Trophoblast cell (in vitro differentiated cells and primary cell): ENCODE results near the gene AUTS2.

Source experiments
- DNase-seq, 2 donors: peaks; one replicate each; pipeline ENCODE4 v3.0.0-alpha.2; 2016
- H2AFZ ChIP-seq: 2 replicates; pipeline ENCODE4 v1.6.1; 2013; ENCODE audit warnings: low read length, moderate library complexity, mild to moderate bottlenecking; ENCODE audit not compliant: insufficient read depth, poor library complexity
- H2AK5ac ChIP-seq: 2 replicates; pipeline ENCODE4 v1.6.1; 2013; ENCODE audit warnings: mild to moderate bottlenecking, low read length
- H2BK120ac ChIP-seq: 2 replicates; pipeline ENCODE4 v1.6.1; 2013; ENCODE audit warnings: low read length, mild to moderate bottlenecking, moderate library complexity; ENCODE audit not compliant: insufficient read depth, poor library complexity
- H2BK12ac ChIP-seq: 2 replicates; pipeline ENCODE4 v1.6.1; 2013; ENCODE audit warnings: mild to moderate bottlenecking, low read length, moderate library complexity
- H2BK5ac ChIP-seq: 2 replicates; pipeline ENCODE4 v1.6.1; 2013; ENCODE audit warnings: low read length, low read depth, moderate library complexity, mild to moderate bottlenecking; ENCODE audit not compliant: poor library complexity
- H3K14ac ChIP-seq: 2 replicates; pipeline ENCODE4 v1.6.1; 2013; ENCODE audit warnings: mild to moderate bottlenecking, low read length
- H3K18ac ChIP-seq: 2 replicates; pipeline ENCODE4 v1.6.1; 2013; ENCODE audit warnings: mild to moderate bottlenecking, low read length
- H3K23ac ChIP-seq: 2 replicates; pipeline ENCODE4 v1.6.1; 2013; ENCODE audit warnings: low read length
- H3K27ac ChIP-seq: 2 replicates; pipeline ENCODE4 v1.5.1; 2013; ENCODE audit warnings: low read depth, mild to moderate bottlenecking, inconsistent platforms, low read length, moderate library complexity
- H3K27me3 ChIP-seq: 2 replicates; pipeline ENCODE4 v1.6.1; 2013; ENCODE audit warnings: inconsistent platforms, mild to moderate bottlenecking, low read length, moderate library complexity; ENCODE audit not compliant: insufficient read depth
- H3K36me3 ChIP-seq, 2 experiments: 1 replicate in 1 of 2; 2 replicates in 1 of 2; pipeline ENCODE4 v1.6.1; 2013; ENCODE audit warnings: low read length in 2 of 2, mild to moderate bottlenecking in 2 of 2, moderate library complexity in 1 of 2; ENCODE audit not compliant: insufficient read depth in 2 of 2, control insufficient read depth in 1 of 2
- H3K4ac ChIP-seq: 2 replicates; pipeline ENCODE4 v1.6.1; 2013; ENCODE audit warnings: low read depth, mild to moderate bottlenecking, low read length, moderate library complexity
- H3K4me1 ChIP-seq, 2 experiments: 1 replicate in 1 of 2; 2 replicates in 1 of 2; pipeline ENCODE4 v1.6.1; 2013; ENCODE audit warnings: low read length in 2 of 2, mild to moderate bottlenecking in 2 of 2, moderate library complexity in 1 of 2; ENCODE audit not compliant: insufficient read depth in 2 of 2, control insufficient read depth in 1 of 2
- H3K4me2 ChIP-seq: 2 replicates; pipeline ENCODE4 v1.6.1; 2013; ENCODE audit warnings: inconsistent platforms, mild to moderate bottlenecking, low read length, moderate library complexity
- H3K4me3 ChIP-seq: 2 replicates; pipeline ENCODE4 v1.5.1; 2013; ENCODE audit warnings: mild to moderate bottlenecking, low read depth, low read length, inconsistent platforms
- H3K79me1 ChIP-seq: one replicate; pipeline ENCODE4 v1.6.1; 2013; ENCODE audit warnings: low read length
- H3K79me2 ChIP-seq: 2 replicates; pipeline ENCODE4 v1.6.1; 2013; ENCODE audit warnings: low read length, mild to moderate bottlenecking; ENCODE audit not compliant: control insufficient read depth, insufficient read depth, poor library complexity
- H3K9ac ChIP-seq: 2 replicates; pipeline ENCODE4 v1.6.1; 2013; ENCODE audit warnings: mild to moderate bottlenecking, low read length
- H3K9me3 ChIP-seq: 2 replicates; pipeline ENCODE4 v1.6.1; 2013; ENCODE audit warnings: low read depth, mild to moderate bottlenecking, control low read depth, inconsistent platforms, low read length; ENCODE audit not compliant: insufficient read depth
- H4K12ac ChIP-seq: 2 replicates; pipeline ENCODE4 v1.6.1; 2013; ENCODE audit warnings: low read depth, mild to moderate bottlenecking, low read length, moderate library complexity
- H4K8ac ChIP-seq: 2 replicates; pipeline ENCODE4 v1.6.1; 2013; ENCODE audit warnings: low read depth, mild to moderate bottlenecking, low read length, moderate library complexity
- H4K91ac ChIP-seq: one replicate; pipeline ENCODE4 v1.6.1; 2013; ENCODE audit warnings: low read depth, mild to moderate bottlenecking, low read length, moderate library complexity
- WGBS: extraction: QIAGEN DNeasy Blood & Tissue Kit; methylation state at CpG from one replicate; pipeline ENCODE4 v1.1.7; 2013; ENCODE audit warnings: missing lambda C conversion rate; ENCODE audit not compliant: insufficient read length, insufficient coverage; ENCODE audit errors: extremely low coverage; 5-methylcytosine and 5-hydroxymethylcytosine counted together

The AUTS2 gene

DNA sequence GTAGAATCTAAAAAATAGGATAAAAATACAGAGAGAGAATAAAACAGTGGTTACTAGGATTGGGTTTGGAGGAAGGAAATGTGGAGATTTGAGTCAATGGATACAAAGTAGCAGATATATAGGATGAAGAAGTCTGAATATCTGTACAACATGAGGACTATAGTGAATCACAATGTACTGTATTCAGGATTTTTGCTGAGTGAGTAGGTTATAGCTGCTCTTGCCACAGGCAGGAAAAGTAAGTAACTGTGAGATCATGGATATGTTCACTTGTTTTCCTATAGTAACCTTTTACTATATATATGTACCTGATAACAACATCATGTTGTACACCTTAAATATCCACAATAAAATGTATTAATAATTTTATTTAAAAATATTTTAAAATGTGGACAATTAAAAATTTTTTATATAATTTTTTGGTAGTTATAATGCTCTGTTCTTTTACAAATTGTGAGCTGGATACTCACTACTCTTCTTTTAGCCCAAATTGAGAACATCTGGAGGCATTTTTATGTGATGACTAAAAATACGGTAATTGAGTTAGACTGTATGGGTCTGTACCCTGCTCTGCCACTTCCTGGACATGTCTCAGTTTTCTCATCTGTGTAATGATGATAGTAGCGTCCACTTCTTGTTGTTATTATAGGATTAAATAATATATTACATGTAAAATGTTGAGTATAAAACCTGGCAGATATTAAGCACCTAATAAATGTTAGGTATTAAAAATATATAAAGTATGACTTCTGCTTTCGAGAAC is 439.1 kb downstream of the AUTS2 start:
- Histone ChIP-seq H2AFZ (no peak overlapping the region), H3K18ac (no peak overlapping the region), H4K12ac (no peak overlapping the region), H3K36me3 (no peaks in the 10 kb centered on the region), H3K79me2 (peaks cover 2% of the 10 kb centered on the region), H3K4me1 (peaks cover 3 to 4% of the 10 kb centered on the region in 2 experiments), H2BK12ac (no peak overlapping the region), H3K14ac (no peak overlapping the region), H4K91ac (no peak overlapping the region), H2BK120ac (no peak overlapping the region), H2BK5ac (no peak overlapping the region), H3K9me3 (no peaks in the 10 kb centered on the region), H3K27me3 (no peaks in the 10 kb centered on the region), H2AK5ac (no peak overlapping the region), H3K9ac (no peak overlapping the region), H3K4me3 (no peak overlapping the region), H3K27ac (no peak overlapping the region), H3K23ac (no peak overlapping the region), H4K8ac (no peak overlapping the region), H3K4me2 (no peak overlapping the region), H3K4ac (no peak overlapping the region), H3K79me1 (no peaks in the 10 kb centered on the region)
- no peak for DNase-seq
- no CpG with 5 or more reads among the region's 3 CpGs for WGBS

GRCh38 chr7:70040051-70040450 is 441.8 kb downstream of the AUTS2 start:
- Histone ChIP-seq H3K9me3 (no peaks in the 10 kb centered on the region), H3K27me3 (no peaks in the 10 kb centered on the region), H2AFZ (no peak overlapping the region), H3K9ac (no peak overlapping the region), H3K4ac (no peak overlapping the region), H3K23ac (no peak overlapping the region), H2BK5ac (no peak overlapping the region), H3K27ac (no peak overlapping the region), H3K4me1 (peaks cover 3 to 4% of the 10 kb centered on the region in 2 experiments), H4K91ac (no peak overlapping the region), H3K18ac (no peak overlapping the region), H2BK12ac (no peak overlapping the region), H3K79me2 (peaks cover 2% of the 10 kb centered on the region), H2AK5ac (no peak overlapping the region), H3K14ac (no peak overlapping the region), H3K4me2 (no peak overlapping the region), H3K36me3 (no peaks in the 10 kb centered on the region), H4K8ac (no peak overlapping the region), H3K4me3 (no peak overlapping the region), H2BK120ac (no peak overlapping the region), H3K79me1 (no peaks in the 10 kb centered on the region), H4K12ac (no peak overlapping the region)
- no CpG with 5 or more reads among the region's 3 CpGs for WGBS
- DNase-seq = no peak

- Histone ChIP-seq H3K18ac (no peak overlapping the region), H3K9me3 (no peaks in the 10 kb centered on the region), H2BK12ac (no peak overlapping the region), H3K23ac (no peak overlapping the region), H3K36me3 (no peaks in the 10 kb centered on the region), H3K9ac (no peak overlapping the region), H3K4me1 (peaks cover 3 to 4% of the 10 kb centered on the region in 2 experiments), H3K27me3 (no peaks in the 10 kb centered on the region), H3K27ac (no peak overlapping the region), H3K4me2 (no peak overlapping the region), H2AK5ac (no peak overlapping the region), H3K4me3 (no peak overlapping the region), H3K79me1 (no peaks in the 10 kb centered on the region), H4K91ac (no peak overlapping the region), H4K12ac (no peak overlapping the region), H4K8ac (no peak overlapping the region), H2AFZ (no peak overlapping the region), H3K14ac (no peak overlapping the region), H2BK5ac (no peak overlapping the region), H2BK120ac (no peak overlapping the region), H3K4ac (no peak overlapping the region), H3K79me2 (peaks cover 2% of the 10 kb centered on the region)
- peak in 1 of 2 donors; percentile 11 for DNase-seq
Measured at GRCh38 chr7:70040970-70041766, 442.9 kb downstream of the AUTS2 start.

- no peaks in the 10 kb centered on the region for H3K36me3 ChIP-seq
- no peak overlapping the region for H3K4me3 ChIP-seq
- no peak overlapping the region for H3K23ac ChIP-seq
- H3K4me2 ChIP-seq = no peak overlapping the region
- no peak overlapping the region for H3K14ac ChIP-seq
- H2AK5ac ChIP-seq = no peak overlapping the region
- no peak overlapping the region for H2BK12ac ChIP-seq
- no peaks in the 10 kb centered on the region for H3K9me3 ChIP-seq
- no peak overlapping the region for H2BK120ac ChIP-seq
- peaks cover 2% of the 10 kb centered on the region for H3K79me2 ChIP-seq
- no CpG with 5 or more reads among the region's 3 CpGs for WGBS
- no peaks in the 10 kb centered on the region for H3K27me3 ChIP-seq
- peak in 1 of 2 donors; percentile 4 for DNase-seq
- H2AFZ ChIP-seq = no peak overlapping the region
- H3K27ac ChIP-seq = no peak overlapping the region
- no peak overlapping the region for H4K12ac ChIP-seq
- no peak overlapping the region for H4K91ac ChIP-seq
- H3K79me1 ChIP-seq = no peaks in the 10 kb centered on the region
- no peak overlapping the region for H2BK5ac ChIP-seq
- H3K9ac ChIP-seq = no peak overlapping the region
- peaks cover 3 to 4% of the 10 kb centered on the region in 2 experiments for H3K4me1 ChIP-seq
- H3K4ac ChIP-seq = no peak overlapping the region
- H3K18ac ChIP-seq = no peak overlapping the region
- no peak overlapping the region for H4K8ac ChIP-seq
Measured at GRCh38 chr7:70042533-70042932, 444.3 kb downstream of the AUTS2 start.
